Activated CD4-positive, alpha-beta T cell treated with anti-CD3 and anti-CD28 coated beads, Interleukin-2, amount 50 U/mL, for 4 hours (primary cell): ENCODE measurements around the gene KIRREL3.

Experiments used
- DNase-seq, 2 experiments: peaks; one replicate each; pipeline ENCODE4 v3.0.0-alpha.2; 2020

Gene KIRREL3

DNA sequence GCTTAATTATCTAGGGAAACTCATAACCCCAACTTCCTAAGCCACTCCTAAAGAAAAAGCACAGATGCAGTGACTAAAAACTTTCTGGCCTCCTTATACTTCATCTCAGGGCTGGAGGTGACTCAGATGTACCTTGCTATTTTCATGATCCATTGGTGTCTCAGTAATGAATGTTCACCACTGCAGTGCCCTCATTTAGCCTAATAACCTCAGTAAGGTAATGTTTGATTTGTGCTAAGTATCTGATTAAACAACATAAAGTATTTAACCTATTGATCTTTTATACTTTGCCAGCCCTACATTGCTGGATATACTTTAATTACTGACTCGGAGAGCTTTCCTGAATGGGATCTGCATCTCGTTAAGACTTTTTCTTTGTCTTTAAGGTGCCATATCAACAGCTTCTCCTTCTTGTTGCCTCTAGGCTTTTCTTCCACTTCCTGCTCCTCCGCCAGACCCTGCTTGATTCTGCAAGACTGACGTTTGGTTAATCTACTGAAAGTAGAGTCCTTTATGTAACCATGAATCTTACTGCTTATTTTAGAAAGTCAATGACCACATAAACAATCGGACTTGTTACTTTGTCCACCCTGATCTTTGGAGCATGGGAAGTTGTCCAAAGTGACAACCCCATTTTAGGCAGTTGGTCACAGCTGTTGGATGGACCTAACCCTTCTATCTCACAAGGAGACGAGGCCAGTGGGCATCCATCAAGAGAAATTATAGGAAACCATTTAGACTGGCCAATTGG is 342.1 kb downstream of the KIRREL3 start:
- no peak for DNase-seq

DNA sequence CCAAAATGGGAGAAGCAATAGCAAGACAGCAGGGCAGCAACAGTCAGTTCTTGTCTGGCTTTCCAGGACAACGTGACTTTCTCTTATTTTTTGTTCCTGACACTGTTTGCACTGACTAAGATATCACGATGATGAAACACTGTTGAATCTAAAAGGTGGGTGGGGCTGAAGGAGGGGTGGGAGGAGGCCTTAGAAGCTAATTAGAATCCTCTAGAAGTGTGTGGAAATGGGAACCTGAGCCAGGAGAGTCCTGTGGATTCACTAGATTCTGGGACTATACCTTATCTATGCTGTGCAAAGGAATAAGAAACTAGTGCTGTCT is 344.8 kb downstream of the KIRREL3 start:
- no peak for DNase-seq

DNA sequence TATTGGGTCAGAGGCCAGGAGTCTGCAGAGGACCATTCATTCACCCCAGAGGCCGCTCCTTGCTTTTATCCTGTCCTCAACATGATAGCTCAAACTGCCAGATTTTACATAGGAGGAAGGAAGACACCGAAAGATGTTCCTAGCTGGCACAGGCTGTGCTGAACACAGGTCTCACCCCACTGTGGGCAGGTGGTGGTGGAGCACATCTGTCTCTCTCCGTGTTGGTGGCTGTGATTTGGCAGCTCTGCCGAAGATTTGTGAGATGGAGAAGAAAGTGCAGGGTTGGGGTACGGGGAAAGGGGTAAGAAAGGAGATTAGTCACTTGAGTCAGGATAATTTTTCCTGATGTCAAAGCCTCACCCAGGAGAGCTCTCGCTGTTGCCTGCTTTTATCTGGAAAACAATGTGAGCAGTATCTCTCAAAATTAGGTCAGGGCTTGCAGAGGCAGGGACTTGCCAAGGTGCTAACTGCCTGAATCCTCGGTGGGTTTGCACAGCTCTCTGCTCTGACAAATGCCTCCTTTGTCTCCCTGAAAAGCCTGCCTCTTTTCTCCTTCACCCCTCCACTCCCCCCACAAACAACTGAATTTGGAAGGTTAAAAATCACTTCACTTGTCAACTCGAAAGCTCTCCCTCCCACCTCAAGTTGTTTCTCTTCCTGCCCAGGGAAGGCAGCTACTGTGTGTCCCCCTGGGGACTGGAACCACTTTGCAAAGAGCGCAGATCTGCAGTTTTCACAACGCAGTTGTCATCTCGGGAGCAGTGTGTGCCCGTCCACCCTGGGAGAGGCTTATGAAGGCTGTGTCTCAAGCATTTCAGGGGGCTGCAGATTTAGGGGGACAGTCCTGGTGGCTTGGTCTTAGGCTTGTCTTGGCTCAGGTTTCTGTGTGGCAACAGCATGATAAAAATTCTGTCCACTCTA is 345.4 kb downstream of the KIRREL3 start:
- DNase-seq = no peak

GRCh38 chr11:126653040-126653439 is 347.5 kb downstream of the KIRREL3 start:
- no peak for DNase-seq

DNA sequence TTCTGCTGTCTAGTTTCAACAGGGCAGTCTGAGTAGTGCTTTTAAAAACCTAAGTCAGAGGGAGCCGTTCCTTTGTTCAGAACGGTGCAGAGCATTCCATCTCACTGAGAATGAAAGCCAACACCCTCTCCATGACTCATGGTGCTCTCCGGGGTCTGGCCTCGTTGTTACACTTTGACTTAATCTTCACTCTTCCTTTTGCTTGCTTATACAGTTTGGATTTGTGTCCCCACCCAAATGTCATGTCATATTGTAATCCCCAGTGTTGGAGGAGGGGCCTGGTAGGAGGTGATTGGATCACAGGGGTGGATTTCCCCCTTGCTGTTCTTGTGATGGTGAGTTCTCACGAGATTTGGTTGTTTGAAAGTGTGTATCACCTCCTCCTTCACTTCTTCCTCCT is 352.8 kb downstream of the KIRREL3 start:
- no peak for DNase-seq

DNA sequence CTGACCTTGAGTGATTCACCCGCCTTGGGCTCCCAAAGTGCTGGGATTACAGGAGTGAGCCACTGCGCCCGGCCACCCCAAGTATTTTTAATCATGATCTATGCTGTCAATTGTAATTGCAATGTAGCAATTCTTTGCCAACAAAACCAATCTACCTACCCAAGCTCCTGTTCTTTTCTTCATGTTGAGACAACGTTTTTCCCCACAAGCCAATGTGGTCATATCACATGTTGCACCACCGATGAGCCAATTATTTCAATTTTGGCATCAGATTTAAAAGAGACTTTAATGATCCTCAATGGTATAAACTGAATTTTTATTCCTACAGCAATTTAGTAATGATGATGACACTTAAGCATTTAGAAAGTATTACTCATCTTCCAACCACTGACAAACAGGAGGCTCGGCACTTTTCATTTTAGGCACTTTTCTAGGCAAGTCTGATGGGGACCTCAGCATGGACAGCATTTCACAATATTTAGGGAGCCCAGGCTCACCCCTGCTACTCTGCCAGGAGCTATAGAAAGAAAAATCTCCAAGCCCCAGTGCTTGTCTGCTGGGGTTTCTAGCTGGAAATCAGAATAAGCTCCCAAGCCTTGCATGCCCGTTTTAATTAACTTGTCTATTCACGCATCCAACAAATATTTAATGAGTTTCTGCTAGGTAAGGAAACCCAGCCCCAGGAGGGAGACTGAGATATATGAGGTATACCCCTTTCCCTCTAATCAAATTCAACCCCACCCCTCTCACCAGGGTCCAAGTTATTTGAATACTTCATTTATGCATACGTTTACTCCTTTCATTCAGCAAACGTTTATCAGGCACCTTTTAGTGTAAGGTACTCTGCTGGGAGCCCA is 353.6 kb downstream of the KIRREL3 start:
- DNase-seq = no peak

GRCh38 chr11:126645186-126645585 is 355.4 kb downstream of the KIRREL3 start:
- no peak for DNase-seq

DNA sequence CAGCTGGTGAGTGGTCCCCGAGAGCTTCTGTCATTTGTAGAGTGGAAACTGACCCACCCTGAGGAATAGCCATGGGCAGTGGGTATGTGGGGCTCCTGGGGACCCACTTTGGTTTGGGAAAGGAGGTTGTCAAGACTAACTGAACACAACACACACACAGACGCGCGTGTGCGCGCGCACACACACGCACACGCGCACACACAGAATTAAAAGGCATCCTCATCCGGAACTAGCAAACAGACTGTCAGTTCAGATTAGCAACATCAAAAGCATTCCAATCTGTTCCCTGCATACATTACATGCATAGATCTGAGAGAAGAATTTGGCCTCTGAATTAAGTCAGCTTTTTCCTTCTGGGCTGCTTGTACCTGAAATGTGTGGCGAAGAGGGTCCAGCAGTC is 360.4 kb downstream of the KIRREL3 start:
- no peak for DNase-seq

GRCh38 chr11:126639692-126640091 is 360.9 kb downstream of the KIRREL3 start:
- DNase-seq = no peak

GRCh38 chr11:126638648-126639047 is 361.9 kb downstream of the KIRREL3 start:
- DNase-seq = no peak

- no peak for DNase-seq
These were observed 362.8 kb downstream of the KIRREL3 start for GRCh38 chr11:126637795-126638175.

DNA sequence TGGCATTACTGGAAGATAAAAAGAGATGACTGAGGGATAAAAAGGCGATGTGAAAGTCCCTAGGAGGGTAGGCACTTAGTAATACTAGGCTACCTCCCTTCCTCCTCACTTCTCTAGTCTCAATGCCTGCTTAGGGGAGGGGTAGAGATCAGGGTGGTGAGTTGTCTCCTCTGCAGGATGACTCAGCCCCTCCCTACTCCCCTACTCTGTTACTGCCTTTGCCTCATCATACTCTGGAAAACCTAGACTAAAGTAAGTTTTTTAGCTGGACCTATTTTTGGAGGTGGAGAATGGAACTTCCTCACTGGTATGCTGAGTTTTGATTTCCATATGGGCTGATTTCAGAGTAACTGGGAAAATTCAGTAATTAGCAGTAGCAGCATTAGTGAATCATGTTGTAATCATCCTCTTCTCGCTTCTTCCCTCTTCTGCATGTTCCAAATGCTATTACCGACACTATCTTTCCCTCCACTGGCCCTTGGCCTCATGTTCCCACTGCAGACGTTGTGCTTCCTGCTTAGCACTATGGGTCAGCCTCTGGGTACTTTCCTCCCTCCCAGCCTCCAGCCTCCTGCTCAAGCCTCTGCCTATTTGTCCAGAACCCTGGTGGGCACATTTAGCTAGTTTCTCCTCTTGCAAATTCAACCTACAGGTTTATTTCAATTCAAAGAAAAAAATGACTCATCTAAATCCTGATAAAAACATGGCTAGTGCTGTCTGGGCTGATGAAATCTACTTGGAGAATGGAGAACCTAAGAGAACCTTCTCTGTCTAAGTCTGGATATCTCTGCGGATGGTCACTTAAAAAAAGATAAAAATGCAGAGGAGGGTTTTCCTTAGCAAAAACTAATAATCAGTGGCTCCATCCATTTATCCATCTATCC is 363.4 kb downstream of the KIRREL3 start:
- no peak for DNase-seq

- DNase-seq = no peak
These were observed 365.1 kb downstream of the KIRREL3 start for GRCh38 chr11:126635511-126635910.

- DNase-seq = no peak
These were observed 365.6 kb downstream of the KIRREL3 start for GRCh38 chr11:126634963-126635362.

DNA sequence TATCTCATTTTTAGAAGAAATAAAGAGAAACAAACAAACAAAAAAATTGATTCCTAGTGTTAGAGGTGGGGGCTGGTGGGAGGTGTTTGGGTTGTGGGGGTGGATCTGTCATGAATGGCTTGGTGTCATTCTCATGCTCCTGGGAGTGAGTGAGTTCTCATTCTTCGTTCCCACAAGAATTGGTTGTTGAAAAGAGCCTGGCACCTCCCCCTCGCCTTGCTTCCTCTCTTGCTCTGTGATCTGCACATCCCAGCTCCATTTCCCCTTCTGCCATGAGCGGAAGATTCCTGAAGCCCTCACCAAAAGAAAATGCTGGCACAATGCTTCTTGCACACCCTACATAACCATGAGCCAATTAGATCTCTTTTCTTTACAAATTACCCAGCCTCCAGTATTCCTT is 367.2 kb downstream of the KIRREL3 start:
- no peak for DNase-seq

DNA sequence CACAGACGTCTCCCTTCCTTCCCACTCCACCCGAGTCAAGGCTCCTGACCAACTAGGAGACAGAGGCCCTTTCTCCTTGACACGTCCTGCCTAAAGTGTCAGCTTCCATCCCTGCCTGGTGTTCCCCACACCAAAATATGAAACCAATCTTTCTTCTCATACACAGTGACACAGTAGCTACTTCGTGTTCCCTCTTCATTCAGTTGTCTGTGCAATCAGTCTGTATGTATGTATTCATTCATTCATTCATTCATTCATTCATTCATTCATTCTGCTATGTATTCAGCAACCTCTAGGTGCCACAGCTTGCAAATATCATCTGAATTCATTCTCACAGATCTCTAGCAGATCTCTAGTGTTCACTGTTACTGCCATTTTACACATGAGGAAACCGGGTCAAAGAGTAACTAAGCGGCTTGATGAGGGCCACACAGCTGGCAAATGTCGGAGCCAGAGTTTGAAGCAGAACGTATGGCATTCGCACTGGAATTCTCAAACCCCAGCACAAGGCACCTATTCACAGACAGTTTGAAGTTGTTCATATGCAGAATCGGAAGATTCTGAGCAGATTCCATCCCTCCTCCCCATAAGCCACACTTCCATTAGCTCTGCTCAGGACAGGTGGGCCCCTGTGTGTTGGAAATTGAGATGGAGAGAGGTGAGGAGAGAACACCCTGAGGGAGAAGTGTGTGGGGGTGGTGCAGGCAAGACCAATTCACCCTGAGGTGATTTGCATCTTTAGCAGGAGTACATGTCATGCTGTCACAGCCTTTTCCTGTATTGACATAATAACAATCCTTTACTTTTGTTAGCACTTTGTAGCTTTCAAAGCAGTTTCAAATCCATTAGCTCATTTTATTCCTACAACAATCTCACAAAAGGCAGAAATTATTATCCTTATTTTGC is 369.4 kb downstream of the KIRREL3 start:
- no peak for DNase-seq

DNA sequence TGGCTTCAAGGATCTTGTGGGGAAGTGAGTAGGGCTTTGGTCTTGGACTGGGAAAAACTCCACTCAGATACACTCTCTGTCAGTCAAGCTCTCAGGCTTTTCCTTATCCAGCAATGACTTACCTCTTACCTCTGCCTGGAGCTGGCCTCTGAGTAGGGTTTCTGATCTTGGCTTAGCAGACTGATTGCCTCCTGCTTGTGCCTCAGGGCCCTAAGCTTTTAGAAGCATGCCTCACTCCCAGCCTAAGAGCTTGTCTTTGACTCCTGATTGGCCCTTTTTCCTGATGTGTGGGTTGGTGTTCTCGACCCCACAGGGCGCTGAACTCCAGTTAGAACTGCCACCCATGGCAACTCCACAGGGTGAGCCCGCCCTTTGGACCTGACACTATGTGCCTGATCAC is 370.1 kb downstream of the KIRREL3 start:
- DNase-seq = no peak

GRCh38 chr11:126628790-126629621 is 371.6 kb downstream of the KIRREL3 start:
- no peak for DNase-seq

DNA sequence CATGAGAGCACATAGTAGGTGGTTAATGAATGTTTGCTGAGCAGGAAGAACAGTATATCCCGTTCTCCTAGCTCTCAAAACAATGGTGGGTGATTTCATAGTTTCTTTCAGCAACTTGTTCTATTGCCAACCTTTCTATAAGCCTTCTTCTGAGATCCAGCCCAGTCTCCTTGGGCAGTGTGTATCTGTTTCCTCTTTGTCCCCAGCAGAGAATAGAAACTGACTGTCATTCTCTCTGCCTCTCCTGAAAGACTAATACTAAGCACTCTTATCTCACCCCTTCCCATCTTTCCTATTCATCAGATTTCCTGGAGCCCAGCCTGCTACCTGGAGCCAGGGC is 372.1 kb downstream of the KIRREL3 start:
- no peak for DNase-seq

- DNase-seq = no peak
These were observed 373.1 kb downstream of the KIRREL3 start for GRCh38 chr11:126627421-126627820.
